WTC11 (cell line): ENCODE data around the gene SNAP47. TPM values are rescaled to one million over a fixed set of nuclear protein-coding genes. Genes with fewer than 3 reads are reported as not detected.
A peak's percentile ranks its signal among the peaks of the same experiment; 100 is the strongest.

ENCODE experiments used
- ATAC-seq: fragments of 200-7000 bp; cut with Tn5 transposase; 2 replicates; pipeline ENCODE4 v1.10.0; 2021; ENCODE audit warnings: mild to moderate bottlenecking, moderate library complexity
- CTCF ChIA-PET: fragments of 300-600 bp; sonication (Branson Sonifier 250); formaldehyde crosslinking; loops from one replicate; lab custom pipeline; 2021; ENCODE audit warnings: antibody characterized with exemption; lab: Charles Lee
- POLR2A ChIA-PET: fragments of 350-600 bp; sonication (Branson Sonifier 250); formaldehyde crosslinking; loops from one replicate; lab custom pipeline; 2021; ENCODE audit warnings: antibody characterized with exemption; lab: Charles Lee
- DNase-seq: peaks from one replicate; pipeline ENCODE4 v3.0.0; 2021; ENCODE audit warnings: low spot score
- H3K27ac Mint-ChIP-seq: 2 replicates; pipeline ENCODE4 v1.8.0; 2021; ENCODE audit warnings: mixed read lengths
- H3K27me3 Mint-ChIP-seq: 2 replicates; pipeline ENCODE4 v1.8.0; 2021; ENCODE audit warnings: low read depth, mild to moderate bottlenecking, moderate library complexity, mixed read lengths
- H3K36me3 Mint-ChIP-seq: 2 replicates; pipeline ENCODE4 v1.8.0; 2021; ENCODE audit warnings: mixed read lengths
- H3K4me1 Mint-ChIP-seq: 2 replicates; pipeline ENCODE4 v1.8.0; 2022; ENCODE audit warnings: mixed read lengths
- H3K4me3 Mint-ChIP-seq: 2 replicates; pipeline ENCODE4 v1.8.0; 2021; ENCODE audit warnings: mild to moderate bottlenecking, moderate library complexity, mixed read lengths
- H3K9me3 Mint-ChIP-seq: 2 replicates; pipeline ENCODE4 v1.8.0; 2021; ENCODE audit warnings: mixed read lengths
- ARID4B ChIP-seq: sonication (generic); formaldehyde crosslinking; IDR thresholded peaks from 2 replicates; pipeline ENCODE4 v1.8.0; 2023; ENCODE audit warnings: missing genetic modification reagents, mild to moderate bottlenecking, borderline replicate concordance
- ATF6 ChIP-seq: sonication (generic); formaldehyde crosslinking; IDR thresholded peaks from 2 replicates; pipeline ENCODE4 v1.8.1; 2023; ENCODE audit warnings: mild to moderate bottlenecking, missing genetic modification reagents
- HMGA2 ChIP-seq: fragments of 250-450 bp; sonication (Bioruptor Pico); IDR thresholded peaks from 2 replicates; pipeline ENCODE4 v1.4.0; 2021; ENCODE audit warnings: mild to moderate bottlenecking, moderate library complexity
- RORB ChIP-seq: fragments of 250-450 bp; sonication (Bioruptor Pico); IDR thresholded peaks from 2 replicates; pipeline ENCODE4 v1.9.0; 2021; ENCODE audit warnings: mild to moderate bottlenecking
- ZNF416 ChIP-seq: fragments of 250-450 bp; sonication (Bioruptor Pico); IDR thresholded peaks from 2 replicates; pipeline ENCODE4 v1.9.0; 2021; ENCODE audit warnings: mild to moderate bottlenecking, inconsistent platforms
- ZNF512 ChIP-seq: sonication (generic); formaldehyde crosslinking; IDR thresholded peaks from 2 replicates; pipeline ENCODE4 v1.8.1; 2022; ENCODE audit warnings: missing genetic modification reagents, borderline replicate concordance
- total RNA-seq: library from RNA; stranded (reverse); gene quantifications from 3 replicates; pipeline ENCODE4 v1.2.3, GENCODE V29; 2021
- TF ChIP-seq, protein P1 (sequence below): fragments of 200-600 bp; IDR thresholded peaks from 2 replicates; pipeline ENCODE4 v1.8.0; 2022; ENCODE audit warnings: antibody characterized with exemption

SNAP47 gene
- total RNA-seq, 1 experiment from 2014 or later = 50.8 TPM

- H3K4me1 Mint-ChIP-seq = peaks cover 18% of the 10 kb centered on the region
- no peak overlapping the region for H3K4me3 Mint-ChIP-seq
- CTCF ChIA-PET = interaction anchor here (1.3 kb wide), 1 partner anchor 10 kb away, joined by 4 read pairs; no protein-coding TSS in a partner anchor
- no peaks in the 10 kb centered on the region for H3K9me3 Mint-ChIP-seq
- TF ChIP-seq HMGA2 = no peak
- H3K27ac Mint-ChIP-seq = 0 out of 2 replicates have a peak overlapping the region, but pooled peaks have one; percentile 8
- H3K27me3 Mint-ChIP-seq = no peaks in the 10 kb centered on the region
- POLR2A ChIA-PET = no interaction called here
- no peaks in the 10 kb centered on the region for H3K36me3 Mint-ChIP-seq
- ATAC-seq (no peak), DNase-seq (no peak)
Measured at GRCh38 chr1:227740401-227740960, 5.2 kb downstream of the SNAP47 start.

DNA sequence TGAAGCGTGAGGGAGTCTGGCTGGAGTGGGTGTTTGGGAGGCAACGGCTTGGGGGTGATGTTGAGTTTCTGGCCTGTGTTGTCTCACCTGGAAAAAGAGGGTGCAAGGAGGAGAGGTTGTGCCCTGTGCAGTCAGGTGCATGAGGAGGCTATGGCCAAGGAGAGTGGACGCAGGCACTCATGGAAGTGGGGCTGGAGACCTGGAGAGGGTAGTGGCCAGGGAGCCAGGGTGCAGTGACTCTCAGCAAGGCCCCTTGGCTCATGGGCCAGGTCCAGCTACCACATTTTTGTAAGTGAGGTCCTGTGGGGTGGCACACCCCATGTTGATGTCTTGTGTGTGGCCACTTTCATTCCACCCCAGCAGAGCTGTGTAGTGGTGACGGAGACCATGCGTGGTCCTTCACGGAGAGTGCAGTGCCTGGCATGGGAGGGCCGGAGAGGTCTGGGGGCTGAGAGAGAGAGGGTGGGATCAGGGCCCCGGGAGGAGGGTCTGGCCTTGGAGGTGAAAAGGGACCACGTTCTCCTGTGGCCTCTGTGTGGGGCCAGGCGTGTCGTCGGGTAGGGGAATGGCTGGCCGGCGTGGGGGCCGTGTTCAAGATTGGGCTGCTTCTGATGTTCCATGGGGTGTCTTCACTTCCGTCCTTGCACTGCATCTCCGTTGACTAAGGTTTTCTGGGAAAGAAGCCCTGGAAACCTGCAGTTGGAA lies 6.1 kb downstream of the SNAP47 start:
- no peak for DNase-seq
- H3K9me3 Mint-ChIP-seq = no peaks in the 10 kb centered on the region
- ChIA-PET CTCF (interaction anchor here (1.3 kb wide), 1 partner anchor 11 kb away, joined by 4 read pairs; no protein-coding TSS in a partner anchor), POLR2A (no interaction called here)
- ATAC-seq = no peak
- H3K27ac Mint-ChIP-seq = peak overlapping the region; percentile 7; the same call in 1 of the 2 replicates
- no peaks in the 10 kb centered on the region for H3K27me3 Mint-ChIP-seq
- H3K4me1 Mint-ChIP-seq = peaks cover 15% of the 10 kb centered on the region
- no peak overlapping the region for H3K4me3 Mint-ChIP-seq
- no peaks in the 10 kb centered on the region for H3K36me3 Mint-ChIP-seq
- TF ChIP-seq RORB (CRISPR knock-in tag) = no peak

DNA sequence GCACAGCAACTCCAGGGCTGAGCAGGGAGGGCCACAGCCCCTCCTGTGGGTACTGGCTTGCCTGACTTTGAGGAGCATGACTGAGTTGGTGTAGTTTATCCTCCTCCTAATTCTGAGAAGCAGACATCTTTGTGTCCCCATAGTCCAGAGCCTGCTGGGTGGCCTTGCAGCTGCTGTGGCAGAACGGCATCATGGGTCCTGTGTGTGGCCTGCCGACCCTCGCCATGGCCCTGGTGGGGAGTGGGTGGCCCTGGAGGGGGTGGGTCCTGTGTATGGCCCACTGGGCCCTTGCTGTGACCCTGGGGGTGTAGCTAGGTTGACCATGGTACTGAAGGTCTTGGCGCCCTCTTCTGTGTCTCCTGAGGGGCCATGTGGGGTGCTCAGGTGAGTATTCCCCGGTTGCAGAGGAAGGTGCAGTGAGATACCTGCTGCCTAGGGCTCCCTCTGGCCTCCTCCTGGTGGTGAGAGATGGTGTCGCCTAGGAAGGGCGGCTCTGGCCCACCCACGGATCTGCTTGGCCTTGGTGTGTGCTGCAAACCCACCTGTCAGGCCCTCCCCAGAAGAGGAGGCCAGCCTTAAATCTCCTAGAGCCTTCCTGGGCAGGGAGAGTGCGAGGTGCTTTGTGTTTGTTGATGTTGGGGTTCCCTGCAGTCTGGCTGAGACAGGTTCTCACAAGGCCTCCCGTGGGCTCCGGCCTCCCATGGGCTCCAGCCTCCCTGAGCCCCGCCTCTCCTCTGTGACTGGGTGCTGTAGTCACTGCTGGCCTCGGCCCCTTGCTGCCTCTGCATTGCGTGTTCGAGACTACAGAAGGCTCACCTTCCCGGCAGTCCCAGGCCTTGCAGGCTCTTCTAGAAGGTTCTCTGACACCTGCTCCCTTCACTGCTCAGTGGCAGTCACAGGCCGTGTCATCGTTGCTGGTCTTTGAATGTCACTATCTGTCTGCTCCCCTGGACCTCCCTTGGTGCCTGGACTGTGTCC lies 7.8 kb downstream of the SNAP47 start:
- no peak for DNase-seq
- no peaks in the 10 kb centered on the region for H3K9me3 Mint-ChIP-seq
- no peak overlapping the region for H3K4me3 Mint-ChIP-seq
- CTCF ChIA-PET = interaction anchor here (1.7 to 3.2 kb wide), 2 partner anchors 13 to 210 kb away, joined by 4 to 13 read pairs; no protein-coding TSS in a partner anchor
- no peaks in the 10 kb centered on the region; the same call in 1 of the 2 replicates for H3K36me3 Mint-ChIP-seq
- no peak for TF ChIP-seq ARID4B (CRISPR knock-in tag)
- TF ChIP-seq, protein P1, sequence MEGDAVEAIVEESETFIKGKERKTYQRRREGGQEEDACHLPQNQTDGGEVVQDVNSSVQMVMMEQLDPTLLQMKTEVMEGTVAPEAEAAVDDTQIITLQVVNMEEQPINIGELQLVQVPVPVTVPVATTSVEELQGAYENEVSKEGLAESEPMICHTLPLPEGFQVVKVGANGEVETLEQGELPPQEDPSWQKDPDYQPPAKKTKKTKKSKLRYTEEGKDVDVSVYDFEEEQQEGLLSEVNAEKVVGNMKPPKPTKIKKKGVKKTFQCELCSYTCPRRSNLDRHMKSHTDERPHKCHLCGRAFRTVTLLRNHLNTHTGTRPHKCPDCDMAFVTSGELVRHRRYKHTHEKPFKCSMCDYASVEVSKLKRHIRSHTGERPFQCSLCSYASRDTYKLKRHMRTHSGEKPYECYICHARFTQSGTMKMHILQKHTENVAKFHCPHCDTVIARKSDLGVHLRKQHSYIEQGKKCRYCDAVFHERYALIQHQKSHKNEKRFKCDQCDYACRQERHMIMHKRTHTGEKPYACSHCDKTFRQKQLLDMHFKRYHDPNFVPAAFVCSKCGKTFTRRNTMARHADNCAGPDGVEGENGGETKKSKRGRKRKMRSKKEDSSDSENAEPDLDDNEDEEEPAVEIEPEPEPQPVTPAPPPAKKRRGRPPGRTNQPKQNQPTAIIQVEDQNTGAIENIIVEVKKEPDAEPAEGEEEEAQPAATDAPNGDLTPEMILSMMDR = 0 out of 2 replicates have a peak, but pooled peaks have one; percentile 14
- TF ChIP-seq, all 79 proteins: peak for 1
- ATAC-seq = peak; percentile 71
- Mint-ChIP-seq H3K4me1 (peaks cover 12% of the 10 kb centered on the region), H3K27me3 (no peaks in the 10 kb centered on the region), H3K27ac (no peak overlapping the region)
- POLR2A ChIA-PET = no interaction called here

GRCh38 chr1:227744668-227745067 lies 9.4 kb downstream of the SNAP47 start:
- ATAC-seq = no peak
- TF ChIP-seq ZNF416 (CRISPR knock-in tag) = no peak
- TF ChIP-seq ATF6 (CRISPR knock-in tag) = no peak
- TF ChIP-seq ZNF512 (CRISPR knock-in tag) = no peak
- no peak overlapping the region for H3K4me3 Mint-ChIP-seq
- peaks cover 7% of the 10 kb centered on the region; the same call in 1 of the 2 replicates for H3K36me3 Mint-ChIP-seq
- no peaks in the 10 kb centered on the region for H3K9me3 Mint-ChIP-seq
- H3K4me1 Mint-ChIP-seq = peaks cover 12% of the 10 kb centered on the region
- DNase-seq = no peak
- CTCF ChIA-PET = interaction anchor here (0.6 to 3.2 kb wide), 3 partner anchors 14 to 209 kb away, joined by 4 to 13 read pairs (median 4); no protein-coding TSS in a partner anchor
- H3K27ac Mint-ChIP-seq = peak overlapping the region; percentile 72; the same call in 1 of the 2 replicates
- POLR2A ChIA-PET = interaction anchor here (0.6 kb wide), 1 partner anchor 1818 kb away, joined by 3 read pairs; no protein-coding TSS in a partner anchor
- no peaks in the 10 kb centered on the region for H3K27me3 Mint-ChIP-seq
